LNCAP (cell line): ENCODE data around the gene ADGRG4.

Source experiments
- CTCF ChIP-seq: fragments of 450-650 bp; IDR thresholded peaks from 2 replicates; pipeline ENCODE4 v1.5.1; 2017; ENCODE audit warnings: mild to moderate bottlenecking

ADGRG4 gene

DNA sequence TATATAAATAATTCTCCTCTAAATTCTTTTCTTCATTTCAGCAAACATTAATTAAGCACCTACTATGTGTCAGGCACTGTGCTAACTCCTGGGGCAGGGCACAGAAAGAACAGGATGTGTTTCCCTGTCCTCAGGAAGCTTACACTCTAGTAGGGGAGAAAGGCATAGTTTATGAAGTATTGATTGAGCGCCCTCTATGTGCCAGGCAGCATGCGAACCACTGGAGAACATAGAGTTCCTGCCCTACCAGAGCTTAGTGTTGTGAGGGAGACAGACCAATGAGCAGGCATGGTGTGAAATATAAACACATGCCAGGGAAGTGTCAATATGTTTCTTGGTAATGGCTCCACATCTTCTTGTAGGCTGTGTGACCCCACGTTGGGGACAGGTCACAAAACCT is 3.7 kb downstream of the ADGRG4 start:
- no peak for TF ChIP-seq CTCF

GRCh38 chrX:136306182-136306581 is 5.4 kb downstream of the ADGRG4 start:
- no peak for TF ChIP-seq CTCF

- TF ChIP-seq CTCF: no peak
These were observed 6.7 kb downstream of the ADGRG4 start for GRCh38 chrX:136307471-136307870.

DNA sequence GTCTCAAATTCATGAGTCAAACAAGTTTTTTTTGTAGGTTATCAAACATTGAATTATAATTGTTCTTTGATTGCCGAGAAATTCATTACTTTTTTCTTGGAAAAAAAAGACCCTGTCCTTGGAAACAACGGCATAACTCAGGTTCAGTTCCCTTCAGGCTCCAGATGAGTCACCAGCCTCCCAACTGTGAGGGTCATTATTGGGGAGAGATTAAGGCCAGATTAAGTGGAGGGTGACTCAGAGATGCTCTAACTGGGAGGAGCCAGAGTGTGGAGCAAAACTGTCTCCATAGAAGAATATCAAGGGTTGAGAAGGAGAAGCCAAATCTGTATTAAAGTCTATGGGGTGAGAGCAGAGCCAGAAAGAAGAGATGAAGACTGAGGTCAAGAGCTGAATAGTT is 9.6 kb downstream of the ADGRG4 start:
- TF ChIP-seq CTCF: no peak

DNA sequence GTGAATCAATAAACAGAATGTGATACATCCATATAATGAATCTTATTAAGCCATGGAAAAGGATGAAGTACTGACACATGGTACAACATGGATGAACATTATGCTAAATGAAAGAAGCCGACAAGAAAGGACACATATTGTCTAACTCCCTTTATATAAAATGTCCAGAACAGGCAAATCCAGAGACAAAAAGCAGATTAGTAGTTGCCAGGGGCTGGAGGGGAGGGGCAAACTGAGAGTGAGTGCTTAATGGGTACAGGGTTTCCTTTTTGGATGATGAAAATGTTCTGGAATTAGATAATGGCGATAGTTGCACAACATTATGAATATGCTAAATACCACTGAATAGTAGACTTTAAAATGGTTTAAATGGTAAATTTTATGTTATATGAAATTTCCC is 17.4 kb downstream of the ADGRG4 start:
- TF ChIP-seq CTCF: no peak

DNA sequence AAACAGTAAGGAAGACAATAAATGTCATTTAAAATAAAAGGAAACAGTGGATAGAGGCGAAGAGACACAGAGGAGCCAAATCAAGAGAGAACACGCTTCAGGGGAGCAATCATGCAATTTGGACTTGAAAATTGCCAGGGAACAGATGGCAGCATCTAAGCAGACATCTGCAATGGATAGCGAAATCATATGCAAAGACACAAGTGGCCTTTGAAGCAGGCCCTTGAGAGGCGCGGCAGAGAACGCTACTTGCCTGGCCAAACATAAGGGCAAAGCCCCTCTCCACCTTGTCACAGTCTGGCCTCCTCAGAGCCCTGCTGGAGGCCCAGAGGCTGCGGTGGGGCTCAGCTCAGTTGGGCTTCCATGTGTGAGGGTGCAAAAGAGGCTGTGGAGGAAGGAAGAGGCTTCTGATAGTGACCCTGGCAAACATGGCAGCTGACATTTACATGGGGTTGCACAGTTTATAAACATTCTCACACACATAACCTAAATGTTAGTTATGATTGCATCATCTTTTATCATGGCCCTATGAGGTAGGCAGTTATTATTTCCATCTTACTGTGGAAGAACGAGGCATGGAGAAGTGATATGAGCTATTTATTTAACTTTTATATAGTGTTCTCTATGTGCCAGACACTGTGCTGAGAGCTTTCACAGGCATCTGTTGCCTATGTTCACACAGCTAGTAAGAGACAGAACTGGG is 18.3 kb downstream of the ADGRG4 start:
- no peak for TF ChIP-seq CTCF

DNA sequence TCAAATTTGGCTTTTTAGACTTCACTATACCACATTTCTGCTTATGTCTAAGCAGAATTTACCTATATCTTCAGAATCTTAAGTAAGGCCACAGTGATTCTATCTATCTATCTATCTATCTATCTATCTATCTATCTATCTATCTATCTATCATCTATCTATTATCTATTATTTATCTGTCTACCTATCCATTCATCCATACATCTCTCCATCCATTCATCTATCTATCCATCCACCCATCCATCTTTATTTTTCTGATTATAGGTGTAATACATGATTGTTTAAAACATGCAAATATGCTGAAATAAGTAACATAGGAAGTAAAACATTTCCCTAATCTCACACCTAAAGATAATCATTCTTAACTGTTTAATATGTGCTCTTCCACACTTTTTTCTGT is 18.8 kb downstream of the ADGRG4 start:
- TF ChIP-seq CTCF: no peak

GRCh38 chrX:136321532-136321931 is 20.8 kb downstream of the ADGRG4 start:
- no peak for TF ChIP-seq CTCF
